HPDE6-E6E7 (cell line): ENCODE results near the gene GRIN2D.

ENCODE experiments used
- DNase-seq: peaks from one replicate; pipeline ENCODE4 v3.0.0; 2011; ENCODE audit warnings: missing footprints; ENCODE audit errors: extremely low spot score

Gene GRIN2D

GRCh38 chr19:48397263-48398101, 4.0 kb downstream of the GRIN2D start:
- no peak for DNase-seq

GRCh38 chr19:48398102-48398374, 4.6 kb downstream of the GRIN2D start:
- DNase-seq = no peak

- DNase-seq = no peak
These were observed 5.1 kb downstream of the GRIN2D start for GRCh38 chr19:48398375-48399235.

GRCh38 chr19:48400018-48400742, 6.7 kb downstream of the GRIN2D start:
- DNase-seq = no peak

GRCh38 chr19:48401287-48401686, 7.8 kb downstream of the GRIN2D start:
- DNase-seq = no peak

- DNase-seq = no peak
These were observed 10.1 kb downstream of the GRIN2D start for GRCh38 chr19:48403606-48404005.

GRCh38 chr19:48405010-48405659, 11.7 kb downstream of the GRIN2D start:
- no peak for DNase-seq

- no peak for DNase-seq
These were observed 12.4 kb downstream of the GRIN2D start for GRCh38 chr19:48405850-48406249.

- no peak for DNase-seq
These were observed 20.6 kb downstream of the GRIN2D start for GRCh38 chr19:48413879-48414587.

- DNase-seq = no peak
These were observed 21.9 kb downstream of the GRIN2D start for GRCh38 chr19:48415395-48415794.

GRCh38 chr19:48415806-48416221, 22.3 kb downstream of the GRIN2D start:
- DNase-seq = no peak

- DNase-seq = no peak
These were observed 24.0 kb downstream of the GRIN2D start for GRCh38 chr19:48417421-48417820.

GRCh38 chr19:48418317-48419064, 25.0 kb downstream of the GRIN2D start:
- no peak for DNase-seq

- DNase-seq = no peak
These were observed 25.9 kb downstream of the GRIN2D start for GRCh38 chr19:48419158-48419920.

- DNase-seq = no peak
These were observed 28.1 kb downstream of the GRIN2D start for GRCh38 chr19:48421548-48421947.

- no peak for DNase-seq
These were observed 31.3 kb downstream of the GRIN2D start for GRCh38 chr19:48424694-48425219.

- DNase-seq = no peak
These were observed 35.2 kb downstream of the GRIN2D start for GRCh38 chr19:48428670-48429069.

- no peak for DNase-seq
These were observed 39.9 kb downstream of the GRIN2D start for GRCh38 chr19:48433337-48433736.

- no peak for DNase-seq
These were observed 43.1 kb downstream of the GRIN2D start for GRCh38 chr19:48436586-48436985.
